ENCODE results near the gene GREB1.

The GREB1 gene

GRCh38 chr2:11646530-11646929 is 112.7 kb downstream of the GREB1 start:
- H4K20me1 ChIP-seq (ENCODE audit: insufficient read depth, low read length) = no peaks in the 10 kb centered on the region
- no peaks in the 10 kb centered on the region for H3K79me2 ChIP-seq (ENCODE audit: low read length)
- H3K27me3 ChIP-seq (ENCODE audit: low read depth, low read length) = peaks cover 9% of the 10 kb centered on the region
- no peaks in the 10 kb centered on the region for H3K4me1 ChIP-seq (ENCODE audit: low read length)
- no peak for TF ChIP-seq CTCF (IDR thresholded peaks at IDR 0.05; ENCODE audit: low read depth, low read length)
- no peak for TF ChIP-seq EZH2phosphoT487 (IDR thresholded peaks at IDR 0.05; ENCODE audit: low read depth)
- H3K36me3 ChIP-seq (replicated peaks; ENCODE audit: low read depth, low read length) = no peaks in the 10 kb centered on the region
- H2AFZ ChIP-seq (ENCODE audit: low read depth, low read length) = no peak overlapping the region
- no peak overlapping the region for H3K27ac ChIP-seq (ENCODE audit: low read length)
- no peak overlapping the region for H3K9ac ChIP-seq (ENCODE audit: low read length)
- H3K4me3 ChIP-seq (ENCODE audit: low read length) = no peak overlapping the region
- no peaks in the 10 kb centered on the region for H3K9me3 ChIP-seq (ENCODE audit: insufficient read depth, low read length)
- no peak overlapping the region for H3K4me2 ChIP-seq (ENCODE audit: low read length)

- TF ChIP-seq CTCF (IDR thresholded peaks at IDR 0.05; ENCODE audit: low read depth, low read length) = no peak
- TF ChIP-seq EZH2phosphoT487 (IDR thresholded peaks at IDR 0.05; ENCODE audit: low read depth) = no peak
- H4K20me1 ChIP-seq (ENCODE audit: insufficient read depth, low read length) = no peaks in the 10 kb centered on the region
- no peak overlapping the region for H3K4me3 ChIP-seq (ENCODE audit: low read length)
- H3K27me3 ChIP-seq (ENCODE audit: low read depth, low read length) = peaks cover 12% of the 10 kb centered on the region
- H3K36me3 ChIP-seq (replicated peaks; ENCODE audit: low read depth, low read length) = no peaks in the 10 kb centered on the region
- H3K79me2 ChIP-seq (ENCODE audit: low read length) = no peaks in the 10 kb centered on the region
- no peaks in the 10 kb centered on the region for H3K9me3 ChIP-seq (ENCODE audit: insufficient read depth, low read length)
- H3K4me1 ChIP-seq (ENCODE audit: low read length) = no peaks in the 10 kb centered on the region
- H3K4me2 ChIP-seq (ENCODE audit: low read length) = no peak overlapping the region
- H3K9ac ChIP-seq (ENCODE audit: low read length) = no peak overlapping the region
- H2AFZ ChIP-seq (ENCODE audit: low read depth, low read length) = no peak overlapping the region
- no peak overlapping the region for H3K27ac ChIP-seq (ENCODE audit: low read length)
Observed at GRCh38 chr2:11647834-11648600, 114.2 kb downstream of the GREB1 start.

- Histone ChIP-seq H3K27me3 (ENCODE audit: low read depth, low read length) (peaks cover 12% of the 10 kb centered on the region), H3K9me3 (ENCODE audit: insufficient read depth, low read length) (no peaks in the 10 kb centered on the region), H3K79me2 (ENCODE audit: low read length) (no peaks in the 10 kb centered on the region), H3K36me3 (replicated peaks; ENCODE audit: low read depth, low read length) (no peaks in the 10 kb centered on the region), H3K4me3 (ENCODE audit: low read length) (no peak overlapping the region), H3K9ac (ENCODE audit: low read length) (no peak overlapping the region), H3K4me1 (ENCODE audit: low read length) (no peaks in the 10 kb centered on the region), H3K27ac (ENCODE audit: low read length) (no peak overlapping the region), H3K4me2 (ENCODE audit: low read length) (no peak overlapping the region), H2AFZ (ENCODE audit: low read depth, low read length) (no peak overlapping the region), H4K20me1 (ENCODE audit: insufficient read depth, low read length) (no peaks in the 10 kb centered on the region)
- TF ChIP-seq EZH2phosphoT487 (IDR thresholded peaks at IDR 0.05; ENCODE audit: low read depth) (no peak), CTCF (IDR thresholded peaks at IDR 0.05; ENCODE audit: low read depth, low read length) (no peak)
Observed at GRCh38 chr2:11649093-11649492, 115.2 kb downstream of the GREB1 start.

GRCh38 chr2:11651856-11652548 is 118.2 kb downstream of the GREB1 start:
- Histone ChIP-seq H3K9ac (ENCODE audit: low read length) (no peak overlapping the region), H3K79me2 (ENCODE audit: low read length) (no peaks in the 10 kb centered on the region), H3K27me3 (ENCODE audit: low read depth, low read length) (peaks cover 12% of the 10 kb centered on the region), H2AFZ (ENCODE audit: low read depth, low read length) (no peak overlapping the region), H3K4me1 (ENCODE audit: low read length) (no peaks in the 10 kb centered on the region), H3K4me2 (ENCODE audit: low read length) (no peak overlapping the region), H3K4me3 (ENCODE audit: low read length) (no peak overlapping the region), H3K27ac (ENCODE audit: low read length) (no peak overlapping the region), H4K20me1 (ENCODE audit: insufficient read depth, low read length) (no peaks in the 10 kb centered on the region), H3K36me3 (replicated peaks; ENCODE audit: low read depth, low read length) (no peaks in the 10 kb centered on the region), H3K9me3 (ENCODE audit: insufficient read depth, low read length) (no peaks in the 10 kb centered on the region)
- TF ChIP-seq CTCF (IDR thresholded peaks at IDR 0.05; ENCODE audit: low read depth, low read length) = no peak
- no peak for TF ChIP-seq EZH2phosphoT487 (IDR thresholded peaks at IDR 0.05; ENCODE audit: low read depth)

All from OCI-LY3 (cell line).